HL-60 (cell line): ENCODE results near the gene BCAS3.

Source experiments
- DNase-seq, 2 experiments: peaks; one replicate each; pipeline ENCODE4 v3.0.0-alpha.2; 2010 to 2020; ENCODE audit warnings: low read depth in 1 of 2, low spot score in 1 of 2
- H3K27ac ChIP-seq: fragments of 250-450 bp; sonication (Bioruptor Pico); replicated peaks from 2 replicates; pipeline ENCODE4 v1.5.1; 2020; ENCODE audit warnings: mild to moderate bottlenecking, moderate library complexity
- H3K27me3 ChIP-seq: fragments of 250-450 bp; sonication (Bioruptor Pico); 2 replicates; pipeline ENCODE4 v1.5.1; 2021; ENCODE audit warnings: mild to moderate bottlenecking, moderate library complexity; ENCODE audit not compliant: insufficient read depth, poor library complexity, severe bottlenecking
- H3K4me3 ChIP-seq: replicated peaks from 2 replicates; pipeline ENCODE4 v1.5.1; 2011; ENCODE audit warnings: mild to moderate bottlenecking, control low read depth, low read length; ENCODE audit not compliant: insufficient read depth
- CTCF ChIP-seq: IDR thresholded peaks from one replicate; pipeline ENCODE4 v1.5.1; 2011; ENCODE audit warnings: low read length, control low read depth, inconsistent platforms; ENCODE audit not compliant: insufficient read depth
- GABPA ChIP-seq: IDR thresholded peaks from 2 replicates; pipeline ENCODE4 v1.6.1; 2012; ENCODE audit warnings: low read depth
- POLR2AphosphoS5 ChIP-seq: IDR thresholded peaks from 2 replicates; pipeline ENCODE4 v1.6.1; 2012; ENCODE audit warnings: low read depth
- REST ChIP-seq: IDR thresholded peaks from 2 replicates; pipeline ENCODE4 v1.6.1; 2012; ENCODE audit warnings: low read depth; ENCODE audit not compliant: insufficient replicate concordance
- SPI1 ChIP-seq: IDR thresholded peaks from 2 replicates; pipeline ENCODE4 v1.6.1; 2012; ENCODE audit warnings: low read depth, mild to moderate bottlenecking, borderline replicate concordance

BCAS3 gene

GRCh38 chr17:61404663-61404912 is 726.9 kb downstream of the BCAS3 start:
- no peak for DNase-seq
- no peak overlapping the region for H3K4me3 ChIP-seq
- no peak overlapping the region for H3K27ac ChIP-seq
- TF ChIP-seq REST (no peak), SPI1 (no peak), GABPA (no peak), POLR2AphosphoS5 (no peak), CTCF (no peak)
- H3K27me3 ChIP-seq: peaks cover 81% of the 10 kb centered on the region

GRCh38 chr17:61404913-61405685 is 727.4 kb downstream of the BCAS3 start:
- no peak overlapping the region for H3K4me3 ChIP-seq
- no peak overlapping the region for H3K27ac ChIP-seq
- no peak for DNase-seq
- H3K27me3 ChIP-seq: peaks cover 84% of the 10 kb centered on the region
- TF ChIP-seq REST: peak; percentile 37
- no peak for TF ChIP-seq POLR2AphosphoS5

GRCh38 chr17:61405686-61406536 is 728.3 kb downstream of the BCAS3 start:
- Histone ChIP-seq H3K4me3 (no peak overlapping the region), H3K27me3 (peaks cover 85% of the 10 kb centered on the region), H3K27ac (no peak overlapping the region)
- DNase-seq: no peak
- no peak for TF ChIP-seq REST
- no peak for TF ChIP-seq GABPA
- no peak for TF ChIP-seq SPI1
- no peak for TF ChIP-seq CTCF
- TF ChIP-seq POLR2AphosphoS5: no peak
